DND-41 (cell line): ENCODE results near the gene ANKFN1.
A peak's percentile ranks its signal among the peaks of the same experiment; 100 is the strongest.

Source experiments
- ATAC-seq: fragments of 200-7000 bp; cut with Tn5 transposase; 3 replicates; pipeline ENCODE4 v1.9.1; 2021; ENCODE audit warnings: low read depth; ENCODE audit not compliant: insufficient read depth
- DNase-seq: peaks from one replicate; pipeline ENCODE4 v3.0.0-alpha.2; 2020
- H2AFZ ChIP-seq: 2 replicates; pipeline ENCODE4 v1.6.0; 2012; ENCODE audit warnings: low read depth, low read length
- H3K27ac ChIP-seq: 2 replicates; pipeline ENCODE4 v1.5.1; 2012; ENCODE audit warnings: low read length, inconsistent platforms
- H3K27me3 ChIP-seq: fragments of 200-600 bp; sonication (generic); 2 replicates; pipeline ENCODE4 v1.6.0; 2012; ENCODE audit warnings: low read length, mild to moderate bottlenecking, inconsistent platforms; ENCODE audit not compliant: insufficient read depth, poor library complexity
- H3K36me3 ChIP-seq: 2 replicates; pipeline ENCODE4 v1.5.1; 2012; ENCODE audit warnings: low read length, inconsistent platforms; ENCODE audit not compliant: insufficient read depth
- H3K4me1 ChIP-seq: 2 replicates; pipeline ENCODE4 v1.5.1; 2012; ENCODE audit warnings: mild to moderate bottlenecking, low read length; ENCODE audit not compliant: insufficient read depth
- H3K4me2 ChIP-seq: 2 replicates; pipeline ENCODE4 v1.6.0; 2012; ENCODE audit warnings: mild to moderate bottlenecking, moderate library complexity, low read length, inconsistent platforms; ENCODE audit not compliant: insufficient read depth
- H3K4me3 ChIP-seq, 2 experiments: fragments of 200-600 bp in 1 of 2; shearing (Covaris generic) in 1 of 2; 2 replicates each; pipeline ENCODE4 v1.5.1; 2012 to 2016; ENCODE audit warnings: inconsistent platforms in 2 of 2, low read length in 2 of 2, mild to moderate bottlenecking in 2 of 2, low read depth in 1 of 2, moderate library complexity in 1 of 2
- H3K79me2 ChIP-seq: 2 replicates; pipeline ENCODE4 v1.6.0; 2012; ENCODE audit warnings: low read length, inconsistent platforms; ENCODE audit not compliant: insufficient read depth
- H3K9ac ChIP-seq: 2 replicates; pipeline ENCODE4 v1.6.0; 2012; ENCODE audit warnings: low read depth, mild to moderate bottlenecking, inconsistent platforms, low read length, moderate library complexity
- H3K9me3 ChIP-seq: 2 replicates; pipeline ENCODE4 v1.5.1; 2012; ENCODE audit warnings: low read length, moderate library complexity, mild to moderate bottlenecking, inconsistent platforms; ENCODE audit not compliant: insufficient read depth, severe bottlenecking
- H4K20me1 ChIP-seq: 2 replicates; pipeline ENCODE4 v1.6.0; 2012; ENCODE audit warnings: low read length; ENCODE audit not compliant: insufficient read depth
- EZH2 ChIP-seq: IDR thresholded peaks from 3 replicates; pipeline ENCODE4 v1.6.1; 2012; ENCODE audit warnings: borderline replicate concordance, low read depth, mild to moderate bottlenecking, moderate library complexity, low read length, inconsistent platforms; ENCODE audit not compliant: severe bottlenecking
- TF ChIP-seq, protein P1 (sequence below): IDR thresholded peaks from 2 replicates; pipeline ENCODE4 v1.5.1; 2012; ENCODE audit warnings: borderline replicate concordance, low read length, moderate library complexity, mild to moderate bottlenecking; ENCODE audit not compliant: poor library complexity, severe bottlenecking; ENCODE audit errors: extremely low read depth

The ANKFN1 gene

DNA sequence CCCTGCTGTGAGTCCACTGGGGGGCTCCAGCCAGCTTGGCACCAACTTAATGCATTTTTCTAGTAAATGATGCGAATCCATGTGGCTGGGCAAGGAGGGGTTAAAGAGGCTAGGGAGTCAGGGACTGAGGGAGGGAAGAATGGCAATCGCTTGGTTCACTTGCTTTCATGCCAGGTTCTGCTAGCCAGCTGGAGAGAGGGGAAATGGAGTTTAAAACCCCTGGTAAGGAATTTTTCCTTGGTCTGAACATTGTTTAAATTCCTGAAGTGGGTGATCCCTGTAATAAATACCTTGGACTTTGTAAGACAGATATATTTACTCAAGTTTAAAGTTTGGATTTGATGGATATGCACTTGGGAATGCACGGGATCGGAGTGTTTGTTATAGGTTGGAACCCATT lies 22.8 kb downstream of the ANKFN1 start:
- no peak for DNase-seq
- peaks cover 33% of the 10 kb centered on the region for H3K4me1 ChIP-seq
- no peaks in the 10 kb centered on the region for H3K9me3 ChIP-seq
- H3K27ac ChIP-seq, result no peak overlapping the region
- H3K4me3 ChIP-seq, result no peak overlapping the region
- no peaks in the 10 kb centered on the region for H3K79me2 ChIP-seq
- no peak overlapping the region for H3K4me2 ChIP-seq
- no peaks in the 10 kb centered on the region for H3K36me3 ChIP-seq
- no peak overlapping the region for H2AFZ ChIP-seq
- H3K9ac ChIP-seq, result no peak overlapping the region
- no peak for ATAC-seq
- H3K27me3 ChIP-seq, result no peaks in the 10 kb centered on the region
- H4K20me1 ChIP-seq, result no peaks in the 10 kb centered on the region
- TF ChIP-seq, protein P1, sequence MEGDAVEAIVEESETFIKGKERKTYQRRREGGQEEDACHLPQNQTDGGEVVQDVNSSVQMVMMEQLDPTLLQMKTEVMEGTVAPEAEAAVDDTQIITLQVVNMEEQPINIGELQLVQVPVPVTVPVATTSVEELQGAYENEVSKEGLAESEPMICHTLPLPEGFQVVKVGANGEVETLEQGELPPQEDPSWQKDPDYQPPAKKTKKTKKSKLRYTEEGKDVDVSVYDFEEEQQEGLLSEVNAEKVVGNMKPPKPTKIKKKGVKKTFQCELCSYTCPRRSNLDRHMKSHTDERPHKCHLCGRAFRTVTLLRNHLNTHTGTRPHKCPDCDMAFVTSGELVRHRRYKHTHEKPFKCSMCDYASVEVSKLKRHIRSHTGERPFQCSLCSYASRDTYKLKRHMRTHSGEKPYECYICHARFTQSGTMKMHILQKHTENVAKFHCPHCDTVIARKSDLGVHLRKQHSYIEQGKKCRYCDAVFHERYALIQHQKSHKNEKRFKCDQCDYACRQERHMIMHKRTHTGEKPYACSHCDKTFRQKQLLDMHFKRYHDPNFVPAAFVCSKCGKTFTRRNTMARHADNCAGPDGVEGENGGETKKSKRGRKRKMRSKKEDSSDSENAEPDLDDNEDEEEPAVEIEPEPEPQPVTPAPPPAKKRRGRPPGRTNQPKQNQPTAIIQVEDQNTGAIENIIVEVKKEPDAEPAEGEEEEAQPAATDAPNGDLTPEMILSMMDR, result peak; percentile 13
- no peak for TF ChIP-seq EZH2

DNA sequence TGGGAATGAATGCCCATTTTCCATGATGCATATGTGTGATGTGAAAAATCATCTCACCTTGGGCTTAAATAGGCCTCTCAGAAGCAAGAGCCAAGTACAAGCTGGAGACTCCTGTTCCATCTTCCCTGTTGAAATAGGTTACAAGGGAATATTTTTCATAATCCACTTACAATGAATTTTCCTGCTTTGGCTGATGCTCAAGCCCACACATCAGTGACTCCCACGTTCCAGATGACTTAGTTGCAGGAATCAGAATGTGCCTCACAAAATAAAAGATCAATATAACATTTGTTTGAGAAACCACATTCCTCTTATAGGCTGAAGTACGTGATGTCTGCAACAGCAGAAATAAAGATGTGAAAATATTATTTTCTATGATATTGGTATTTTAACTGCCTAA lies 24.1 kb downstream of the ANKFN1 start:
- no peaks in the 10 kb centered on the region for H3K79me2 ChIP-seq
- H2AFZ ChIP-seq, result no peak overlapping the region
- peaks cover 33% of the 10 kb centered on the region for H3K4me1 ChIP-seq
- DNase-seq, result no peak
- H3K27ac ChIP-seq, result no peak overlapping the region
- TF ChIP-seq, protein P1, result no peak
- TF ChIP-seq EZH2, result no peak
- no peak overlapping the region for H3K4me2 ChIP-seq
- H3K9ac ChIP-seq, result no peak overlapping the region
- ATAC-seq, result no peak
- H3K36me3 ChIP-seq, result no peaks in the 10 kb centered on the region
- H3K4me3 ChIP-seq, result no peak overlapping the region
- no peaks in the 10 kb centered on the region for H4K20me1 ChIP-seq
- no peaks in the 10 kb centered on the region for H3K27me3 ChIP-seq
- no peaks in the 10 kb centered on the region for H3K9me3 ChIP-seq

DNA sequence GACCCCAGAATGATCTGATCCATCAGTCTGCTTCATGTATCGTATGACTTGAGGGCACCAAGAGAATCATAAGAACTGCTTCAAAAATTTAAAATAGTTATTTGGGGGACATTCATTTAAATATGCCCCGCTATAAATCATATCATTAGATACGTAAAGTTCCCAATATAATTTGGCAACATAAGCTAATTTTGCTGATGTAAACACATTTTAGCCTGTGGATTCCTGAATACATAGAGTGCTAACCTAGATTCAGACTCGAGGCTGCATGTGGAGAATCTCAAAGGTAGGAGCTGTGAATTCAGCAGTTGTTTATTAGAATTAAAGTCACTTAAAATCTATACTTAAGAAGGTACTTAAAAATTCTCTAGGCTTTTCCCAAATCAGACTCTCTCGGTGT lies 24.9 kb downstream of the ANKFN1 start:
- no peak overlapping the region for H3K9ac ChIP-seq
- no peak for DNase-seq
- H3K27ac ChIP-seq, result no peak overlapping the region
- H3K79me2 ChIP-seq, result no peaks in the 10 kb centered on the region
- H3K4me3 ChIP-seq, result no peak overlapping the region
- H3K36me3 ChIP-seq, result no peaks in the 10 kb centered on the region
- no peak overlapping the region for H2AFZ ChIP-seq
- no peaks in the 10 kb centered on the region for H4K20me1 ChIP-seq
- ATAC-seq, result no peak
- peaks cover 28% of the 10 kb centered on the region for H3K4me1 ChIP-seq
- H3K27me3 ChIP-seq, result no peaks in the 10 kb centered on the region
- no peaks in the 10 kb centered on the region for H3K9me3 ChIP-seq
- no peak overlapping the region for H3K4me2 ChIP-seq
- TF ChIP-seq, protein P1, result no peak
- no peak for TF ChIP-seq EZH2

DNA sequence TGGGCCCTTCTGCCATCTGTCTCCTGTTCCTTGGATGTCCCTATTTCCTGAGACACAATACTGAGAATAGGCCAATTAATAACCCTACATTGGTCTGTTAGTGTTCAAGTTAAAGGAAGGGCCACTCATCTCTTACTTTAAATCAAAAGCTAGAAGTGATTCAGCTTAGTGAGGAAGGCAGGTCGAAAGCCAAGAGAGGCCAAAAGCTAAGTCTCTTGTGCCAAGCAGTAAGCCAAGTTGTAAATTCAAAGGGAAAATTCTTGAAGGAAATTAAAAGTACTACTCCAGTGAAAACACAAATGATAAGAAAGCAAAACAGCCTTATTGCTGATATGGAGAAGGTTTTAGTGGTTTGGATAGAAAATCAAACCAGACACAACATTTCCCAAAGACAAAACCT lies 28.8 kb downstream of the ANKFN1 start:
- Histone ChIP-seq H2AFZ (no peak overlapping the region), H4K20me1 (no peaks in the 10 kb centered on the region), H3K4me1 (peaks cover 13% of the 10 kb centered on the region), H3K36me3 (no peaks in the 10 kb centered on the region), H3K4me3 (no peak overlapping the region), H3K4me2 (no peak overlapping the region), H3K9me3 (no peaks in the 10 kb centered on the region), H3K27ac (no peak overlapping the region), H3K79me2 (no peaks in the 10 kb centered on the region), H3K9ac (no peak overlapping the region), H3K27me3 (no peaks in the 10 kb centered on the region)
- ATAC-seq (no peak), DNase-seq (no peak)
- TF ChIP-seq, protein P1, result no peak
- TF ChIP-seq EZH2, result no peak
